HCT116 (cell line): Measurements from ENCODE around the gene KASH5. TPM values are rescaled to one million over a fixed set of nuclear protein-coding genes. Genes with fewer than 3 reads are reported as not detected.

Experiments
- ATAC-seq: fragments of 200-7000 bp; cut with Tn5 transposase; 2 replicates; pipeline ENCODE4 v1.9.1; 2020; ENCODE audit warnings: mild to moderate bottlenecking, moderate library complexity
- BruUV-seq: library from RNA; stranded (reverse); fragments of 400-500 nt; replicated peaks from 2 replicates; lab custom pipeline; 2021; lab: Mats Ljungman, UMichigan
- CTCF ChIA-PET: fragments of 300-600 bp; sonication (Branson Sonifier 250); formaldehyde crosslinking; loops from one replicate; lab custom pipeline; 2021; ENCODE audit warnings: antibody characterized with exemption; lab: Charles Lee
- POLR2A ChIA-PET: fragments of 300-600, 350-600 bp; sonication (Branson Sonifier 250); formaldehyde crosslinking; loops from one replicate; lab custom pipeline; 2021; ENCODE audit warnings: antibody characterized with exemption; lab: Charles Lee
- RAD21 ChIA-PET, 2 experiments: fragments of 300-600 bp; sonication (Branson Sonifier 250); formaldehyde crosslinking; loops; one replicate each; lab custom pipeline; 2023; ENCODE audit warnings: low total read pairs in 2 of 2; ENCODE audit not compliant: uncharacterized antibody in 2 of 2, unreplicated experiment in 2 of 2, low non-redundant PET in 1 of 2; lab: Charles Lee
- DNase-seq: peaks from one replicate; pipeline ENCODE4 v3.0.0-alpha.2; 2010; ENCODE audit warnings: low read depth, low spot score
- H2AFZ ChIP-seq: fragments of 200-600 bp; shearing (Covaris generic), sonication (generic); 2 replicates; pipeline ENCODE4 v1.6.1; 2017; ENCODE audit warnings: low read depth, mixed run types, mixed read lengths, antibody characterized with exemption, low read length; ENCODE audit not compliant: poor library complexity, severe bottlenecking
- H3K27ac ChIP-seq: 2 replicates; pipeline ENCODE4 v1.5.1; 2012; ENCODE audit warnings: low read depth, low read length
- H3K27me3 ChIP-seq: fragments of 200-600 bp; sonication (generic); 2 replicates; pipeline ENCODE4 v1.6.1; 2016; ENCODE audit warnings: mixed run types, low read length, mixed read lengths; ENCODE audit not compliant: insufficient read depth
- H3K36me3 ChIP-seq, 2 experiments: fragments of 200-500 bp in 1 of 2; fragments of 200-600 bp in 1 of 2; sonication (Bioruptor generic) in 1 of 2; sonication (generic) in 1 of 2; 2 replicates each; pipeline versions ENCODE4 v1.5.1 to v1.6.1; 2014 to 2016; ENCODE audit warnings: low read length in 2 of 2, inconsistent platforms in 1 of 2, mixed read lengths in 1 of 2, mixed run types in 1 of 2; ENCODE audit not compliant: insufficient read depth in 2 of 2, control insufficient read depth in 1 of 2
- H3K4me1 ChIP-seq, 2 experiments: fragments of 200-600 bp in 1 of 2; sonication (generic) in 1 of 2; 2 replicates each; pipeline versions ENCODE4 v1.5.1 to v1.6.1; 2012 to 2017; ENCODE audit warnings: low read length in 2 of 2, inconsistent platforms in 1 of 2, mild to moderate bottlenecking in 1 of 2, mixed read lengths in 1 of 2, mixed run types in 1 of 2, moderate library complexity in 1 of 2; ENCODE audit not compliant: insufficient read depth in 2 of 2, control insufficient read depth in 1 of 2
- H3K4me2 ChIP-seq: fragments of 200-600 bp; sonication (generic); 2 replicates; pipeline ENCODE4 v1.6.1; 2017; ENCODE audit warnings: mixed run types, low read length, mixed read lengths
- H3K4me3 ChIP-seq, 2 experiments: fragments of 200-600 bp in 1 of 2; sonication (generic) in 1 of 2; replicated peaks in 1 of 2; 2 replicates each; pipeline ENCODE4 v1.5.1; 2011 to 2016; ENCODE audit warnings: low read length in 2 of 2, control low read depth in 1 of 2, low read depth in 1 of 2, mild to moderate bottlenecking in 1 of 2, mixed read lengths in 1 of 2, mixed run types in 1 of 2
- H3K79me2 ChIP-seq: fragments of 200-600 bp; sonication (generic); 2 replicates; pipeline ENCODE4 v1.6.1; 2017; ENCODE audit warnings: mild to moderate bottlenecking, mixed run types, low read length, moderate library complexity, mixed read lengths; ENCODE audit not compliant: insufficient read depth
- H3K9ac ChIP-seq: fragments of 200-600 bp; sonication (generic); 2 replicates; pipeline ENCODE4 v1.6.1; 2016; ENCODE audit warnings: low read length, mixed read lengths
- H3K9me2 ChIP-seq: fragments of 200-600 bp; sonication (generic), shearing (Covaris generic); 2 replicates; pipeline ENCODE4 v1.6.1; 2017; ENCODE audit warnings: mixed run types, mild to moderate bottlenecking, moderate library complexity; ENCODE audit not compliant: insufficient read depth
- H3K9me3 ChIP-seq, 2 experiments: fragments of 200-500 bp in 1 of 2; fragments of 200-600 bp in 1 of 2; sonication (Bioruptor generic) in 1 of 2; sonication (generic) in 1 of 2; 2 replicates each; pipeline ENCODE4 v1.6.1; 2014 to 2017; ENCODE audit warnings: low read length in 2 of 2, mixed read lengths in 2 of 2, inconsistent platforms in 1 of 2, low read depth in 1 of 2, mild to moderate bottlenecking in 1 of 2, mixed run types in 1 of 2, moderate library complexity in 1 of 2; ENCODE audit not compliant: control insufficient read depth in 1 of 2, insufficient read depth in 1 of 2
- H4K20me1 ChIP-seq: fragments of 200-600 bp; sonication (generic), shearing (Covaris generic); 2 replicates; pipeline ENCODE4 v1.6.1; 2017; ENCODE audit warnings: mixed run types, mild to moderate bottlenecking, moderate library complexity; ENCODE audit not compliant: insufficient read depth
- ATF3 ChIP-seq: IDR thresholded peaks from 2 replicates; pipeline ENCODE4 v1.6.1; 2012
- CBX3 ChIP-seq: IDR thresholded peaks from 2 replicates; pipeline ENCODE4 v1.6.1; 2012; ENCODE audit warnings: low read depth
- JUND ChIP-seq: IDR thresholded peaks from 2 replicates; pipeline ENCODE4 v1.6.1; 2012
- MAX ChIP-seq: IDR thresholded peaks from 2 replicates; pipeline ENCODE4 v1.6.1; 2012
- POLR2AphosphoS5 ChIP-seq: IDR thresholded peaks from 2 replicates; pipeline ENCODE4 v1.6.1; 2011; ENCODE audit warnings: mild to moderate bottlenecking, low read depth, low read length, moderate library complexity
- SIN3A ChIP-seq: IDR thresholded peaks from 2 replicates; pipeline ENCODE4 v1.6.1; 2012; ENCODE audit warnings: low read depth
- SP1 ChIP-seq: IDR thresholded peaks from 2 replicates; pipeline ENCODE4 v1.6.1; 2012; ENCODE audit warnings: low read depth
- SRF ChIP-seq: IDR thresholded peaks from 2 replicates; pipeline ENCODE4 v1.6.1; 2012; ENCODE audit warnings: low read depth
- ZBTB33 ChIP-seq: IDR thresholded peaks from 2 replicates; pipeline ENCODE4 v1.6.1; 2011; ENCODE audit warnings: mild to moderate bottlenecking, low read length, moderate library complexity; ENCODE audit not compliant: insufficient replicate concordance; ENCODE audit errors: extremely low read depth
- ZFX ChIP-seq: fragments of 450-650 bp; IDR thresholded peaks from 2 replicates; pipeline ENCODE4 v1.6.1; 2017
- ZNF274 ChIP-seq: fragments of 200-500 bp; sonication (Bioruptor generic); IDR thresholded peaks from 2 replicates; pipeline ENCODE4 v1.6.1; 2014; ENCODE audit warnings: mild to moderate bottlenecking, low read depth, low read length, inconsistent platforms
- intact Hi-C: fragments of 100-400 bp; cut with micrococcal nuclease; formaldehyde crosslinking; loops from 2 replicates; pipeline ENCODE4 v1.10.0; 2022
- total RNA-seq: library from RNA; stranded (reverse); gene quantifications from one replicate; pipeline ENCODE4 v1.2.1, GENCODE V29; 2021; ENCODE audit not compliant: unreplicated experiment

Gene KASH5
- total RNA-seq, 1 experiment from 2014 or later = not detected

DNA sequence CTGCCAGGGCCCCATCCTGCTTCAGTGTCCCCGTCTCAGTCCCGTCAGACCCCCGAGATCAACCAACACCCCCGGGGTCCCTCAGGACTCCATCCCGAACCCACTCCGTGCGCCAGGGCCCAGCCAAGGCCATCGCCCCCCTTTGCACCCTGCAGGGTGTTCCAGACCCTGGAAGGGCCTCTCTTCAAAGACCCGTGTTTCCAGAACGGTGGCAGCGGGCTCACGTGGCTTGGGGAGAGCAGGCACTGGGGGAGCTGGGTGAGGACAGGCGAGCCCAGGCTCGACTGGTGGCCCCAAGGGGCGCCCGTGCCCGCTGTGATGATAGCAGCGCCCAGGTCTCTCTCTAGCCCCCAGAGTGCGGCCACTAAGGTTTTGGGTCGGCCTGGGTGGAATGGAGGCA, 1.4 kb downstream of the KASH5 start:
- Histone ChIP-seq H3K4me1 (peaks cover 3 to 10% of the 10 kb centered on the region in 2 experiments; a peak in 3 of 4 replicates), H3K9me2 (no peaks in the 10 kb centered on the region), H3K4me3 (no peak overlapping the region), H3K36me3 (no peaks in the 10 kb centered on the region), H3K27ac (no peak overlapping the region), H4K20me1 (no peaks in the 10 kb centered on the region), H3K27me3 (no peaks in the 10 kb centered on the region), H3K4me2 (no peak overlapping the region), H3K9me3 (no peaks in the 10 kb centered on the region), H3K9ac (no peak overlapping the region), H3K79me2 (no peaks in the 10 kb centered on the region), H2AFZ (no peak overlapping the region)
- RAD21 ChIA-PET = no interaction called here
- intact Hi-C loops = no loop called here
- POLR2A ChIA-PET = no interaction called here
- no peak for TF ChIP-seq ATF3
- no peak for TF ChIP-seq ZFX
- no peak for TF ChIP-seq JUND
- no peak for TF ChIP-seq MAX
- TF ChIP-seq POLR2AphosphoS5 = no peak
- TF ChIP-seq SRF = no peak
- TF ChIP-seq SIN3A = no peak
- no peak for TF ChIP-seq SP1
- TF ChIP-seq CBX3 = no peak
- no peak for TF ChIP-seq ZNF274
- no peak for TF ChIP-seq ZBTB33
- no peak for ATAC-seq
- no TSS peak for BruUV-seq
- DNase-seq = no peak
- CTCF ChIA-PET = no interaction called here
